GM18858 (cell line): ENCODE results near the gene NUDT11.
A peak's percentile ranks its signal among the peaks of the same experiment; 100 is the strongest.
"Not testable (repeated sequence)": the region's sequence is repeated elsewhere in the genome, so short reads cannot be mapped to it uniquely, and the experiment has no call there.

Source experiments
- ATAC-seq: cut with Tn5 transposase; IDR thresholded peaks from one replicate; pipeline ENCODE4 v1.9.1; 2021; ENCODE audit not compliant: unreplicated experiment

NUDT11 gene

GRCh38 chrX:51496501-51497291 lies at the start of gene NUDT11:
NUDT11 (minus strand) TSS chrX:51496592; CDS start chrX:51496444, 148 bp downstream.
- ATAC-seq: no peak

GRCh38 chrX:51520393-51520792 lies 24.0 kb upstream of the NUDT11 start:
- ATAC-seq: no peak

DNA sequence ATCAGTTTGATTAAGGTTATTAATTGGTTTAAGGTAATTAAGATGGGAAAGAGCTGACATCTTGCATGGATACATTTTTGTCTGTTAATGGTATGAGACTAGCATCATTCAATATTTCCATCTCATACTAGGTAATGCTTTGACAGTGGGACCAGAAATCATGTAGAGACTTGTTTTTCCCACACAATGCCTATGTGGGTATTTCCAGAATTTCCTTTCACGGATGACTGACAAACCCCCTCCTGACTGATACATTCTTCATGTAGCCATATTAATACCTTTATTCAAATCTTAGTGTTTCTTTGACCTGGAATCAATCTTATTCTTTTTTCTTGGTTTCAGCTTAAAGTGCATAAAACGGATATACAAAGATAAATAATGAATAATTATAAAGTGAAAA lies 22.7 kb upstream of the NUDT11 start:
- not testable (repeated sequence) for ATAC-seq

DNA sequence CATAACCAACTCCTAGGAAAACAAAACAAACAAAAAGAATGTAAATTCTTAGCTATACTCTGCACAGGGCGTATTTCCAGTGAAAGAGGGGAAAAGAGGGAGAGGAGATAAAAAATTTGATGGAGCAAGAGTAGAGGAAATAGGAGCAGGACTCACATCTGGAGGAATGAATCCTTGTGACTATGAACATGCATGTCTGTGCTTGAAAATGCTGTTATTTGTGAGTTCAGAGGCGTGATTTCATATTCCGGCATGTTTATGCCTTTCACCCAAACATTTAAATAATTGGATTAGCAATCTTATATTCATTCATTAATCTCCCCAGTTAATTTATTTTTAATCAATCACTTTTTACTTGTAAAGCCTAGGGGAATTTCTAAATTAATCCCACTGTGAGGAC lies 11.2 kb upstream of the NUDT11 start:
- ATAC-seq: no peak

DNA sequence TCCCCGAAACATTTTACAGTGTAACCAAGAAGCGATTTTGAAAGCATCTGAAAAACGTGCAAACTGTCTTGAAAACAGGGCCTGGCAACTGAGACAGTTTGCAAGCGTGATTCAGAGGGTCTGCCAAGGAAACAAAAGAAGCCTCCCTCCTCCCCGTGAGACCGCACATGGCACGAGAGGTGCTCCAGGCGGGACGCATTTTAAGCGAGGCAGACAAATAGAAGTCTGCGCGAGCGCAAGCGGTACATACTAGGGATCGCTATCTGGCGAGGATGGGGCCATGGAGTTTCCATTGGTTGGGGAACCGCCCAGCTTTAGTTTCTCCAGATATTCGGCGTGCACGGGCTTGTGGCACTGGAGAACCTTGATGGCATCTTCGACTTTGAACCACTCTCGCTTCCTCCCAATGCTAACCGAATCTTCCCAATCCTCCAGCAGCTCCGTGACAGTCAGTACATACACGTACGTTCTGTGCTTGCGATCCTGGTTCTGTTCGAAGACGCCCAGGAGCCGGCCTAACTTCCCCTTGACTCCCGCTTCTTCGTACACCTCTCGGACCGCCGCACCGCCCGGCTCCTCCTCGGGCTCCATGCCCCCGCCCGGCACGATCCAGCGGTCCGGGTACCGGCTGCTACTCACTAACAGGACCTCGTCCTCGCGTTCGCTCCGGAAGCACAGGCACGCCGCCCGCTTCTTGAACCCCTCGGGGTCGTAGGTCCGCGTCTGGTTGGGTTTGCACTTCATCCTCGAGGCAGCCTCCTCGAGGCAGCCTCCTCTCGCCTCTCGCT lies 497 bp downstream of the NUDT11 start:
- ATAC-seq: not testable (repeated sequence)

GRCh38 chrX:51494409-51494808 lies 2.0 kb downstream of the NUDT11 start:
- no peak for ATAC-seq

DNA sequence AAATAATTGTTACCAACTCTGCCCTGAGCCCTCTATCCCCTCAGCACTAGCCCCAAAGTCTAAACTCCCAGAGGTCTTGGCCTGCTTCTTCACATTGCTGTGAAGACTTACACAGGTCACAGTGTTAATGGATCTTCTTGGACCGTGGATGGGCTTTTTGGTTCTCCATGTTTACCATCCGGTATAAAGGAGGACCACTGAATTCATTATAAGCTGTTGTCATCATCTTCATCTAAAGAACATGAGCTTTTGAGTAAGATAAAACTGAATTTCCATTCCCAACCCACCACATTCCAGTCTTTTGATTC lies 8.5 kb downstream of the NUDT11 start:
- ATAC-seq: no peak

DNA sequence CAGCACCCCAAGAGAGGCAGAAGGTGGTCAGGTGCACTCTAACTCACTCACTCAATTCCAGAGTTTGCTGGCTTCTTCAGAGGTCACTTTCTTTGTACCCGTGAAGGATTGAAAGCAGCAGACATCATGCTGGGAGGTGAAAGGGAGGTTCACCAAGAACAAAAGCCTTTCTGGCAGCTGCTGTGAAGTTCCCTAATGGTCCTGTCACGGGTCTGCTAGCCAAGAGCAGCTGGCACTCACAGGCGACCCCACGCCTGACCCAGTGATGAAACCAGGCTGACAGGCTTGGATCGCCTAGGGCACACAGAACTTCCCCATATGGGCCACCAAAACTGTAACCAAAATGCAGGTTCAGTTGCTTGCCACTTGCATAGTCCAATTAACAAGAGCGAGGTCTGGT lies 11.8 kb downstream of the NUDT11 start:
- ATAC-seq: no peak

DNA sequence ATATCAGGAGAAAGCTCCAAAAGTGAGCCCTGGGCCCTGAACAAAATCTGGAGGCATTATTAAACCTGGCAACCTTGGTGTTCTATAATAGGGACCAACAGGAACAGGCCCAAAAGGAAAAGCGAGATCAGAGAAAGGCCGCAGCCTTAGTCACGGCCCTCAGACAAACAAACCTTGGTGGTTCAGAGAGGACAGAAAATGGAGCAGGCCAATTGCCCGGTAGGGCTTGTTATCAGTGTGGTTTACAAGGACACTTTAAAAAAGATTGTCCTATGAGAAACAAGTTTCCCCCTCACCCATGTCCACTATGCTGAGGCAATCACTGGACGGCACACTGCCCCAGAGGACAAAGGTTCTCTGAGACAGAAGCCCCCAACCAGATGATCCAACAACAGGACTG lies 14.0 kb downstream of the NUDT11 start:
- not testable (repeated sequence) for ATAC-seq

- ATAC-seq: no peak
These were observed 19.5 kb downstream of the NUDT11 start for GRCh38 chrX:51476930-51477329.

- no peak for ATAC-seq
These were observed 33.1 kb downstream of the NUDT11 start for GRCh38 chrX:51463322-51463721.

DNA sequence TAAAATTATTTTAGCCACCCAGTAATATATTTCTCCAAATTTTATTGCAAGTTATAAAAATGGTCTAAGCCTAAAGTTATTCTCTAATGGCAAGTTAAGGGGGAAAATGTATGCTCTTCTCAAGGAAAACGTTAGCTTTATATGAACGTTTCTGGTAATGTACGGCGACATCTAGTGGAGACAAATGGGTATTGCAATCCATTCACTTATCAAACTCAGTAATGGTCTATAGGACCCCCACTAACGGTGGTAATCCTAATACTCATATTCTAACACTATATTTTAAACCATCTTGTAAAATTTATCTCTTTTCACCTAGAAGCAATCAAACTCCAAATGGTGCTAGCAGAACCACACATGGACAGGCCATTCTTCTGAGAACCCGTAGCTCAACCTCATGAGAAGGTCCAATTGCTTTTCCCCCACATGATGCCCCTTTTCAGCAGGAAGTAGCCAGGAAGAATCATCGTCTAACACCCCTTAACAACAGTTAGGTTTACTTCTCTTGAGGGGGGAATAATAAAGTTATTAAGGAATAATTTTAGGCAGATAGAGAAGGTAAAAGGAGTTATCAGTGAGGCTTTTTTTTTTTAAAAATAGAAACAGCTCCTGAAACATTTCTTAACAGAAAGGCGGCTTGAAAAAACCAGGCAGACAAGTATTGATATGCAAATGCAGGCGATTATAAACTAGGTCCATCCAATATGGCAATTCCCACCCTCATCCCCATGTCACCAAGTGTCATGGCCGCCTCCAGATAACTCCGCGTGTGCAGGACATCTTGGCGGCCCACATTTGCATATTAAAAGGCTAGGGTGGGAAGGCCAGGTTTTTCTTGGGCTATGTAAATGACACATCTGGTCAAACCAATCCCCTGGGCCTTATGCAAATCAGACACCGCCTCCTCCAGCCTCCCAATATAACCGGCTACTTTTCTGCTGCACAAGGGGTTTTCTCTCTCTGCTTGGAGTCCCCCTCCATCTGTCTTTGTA lies 35.0 kb downstream of the NUDT11 start:
- peak; percentile 47 for ATAC-seq

- ATAC-seq: no peak
These were observed 37.3 kb downstream of the NUDT11 start for GRCh38 chrX:51459125-51459524.

GRCh38 chrX:51456814-51457213 lies 39.6 kb downstream of the NUDT11 start:
- ATAC-seq: no peak

GRCh38 chrX:51456246-51456645 lies 40.1 kb downstream of the NUDT11 start:
- ATAC-seq: no peak

DNA sequence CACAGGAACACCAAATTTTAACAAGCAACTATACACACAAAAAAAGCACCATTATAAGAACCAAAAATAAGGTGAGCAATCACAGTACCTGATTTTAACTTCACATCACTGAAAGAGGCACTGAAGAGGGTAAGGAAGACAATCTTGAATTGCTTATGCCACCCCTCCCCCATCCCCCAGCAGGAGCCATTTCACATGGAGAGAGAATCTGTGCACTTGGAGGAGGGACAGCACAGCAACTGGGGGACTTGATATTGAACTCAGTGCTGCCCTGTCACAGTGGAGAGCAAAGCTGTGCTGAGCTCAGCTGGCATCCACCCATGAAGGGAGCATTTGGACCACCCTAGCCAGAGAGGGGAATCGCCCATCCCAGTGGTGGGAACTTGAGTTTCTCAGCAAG lies 56.0 kb downstream of the NUDT11 start:
- ATAC-seq: no peak
